Peyer's patch (tissue), 4 donors: ENCODE measurements around the gene TTLL4.

Source experiments
- CTCF ChIP-seq, 6 experiments: fragments of 450-650 bp in 4 of 6; fragments of 200-600 bp in 2 of 6; sonication (generic) in 1 of 6; IDR thresholded peaks; one replicate each; pipeline ENCODE4 v1.5.1; 2017 to 2019; ENCODE audit warnings: antibody characterized with exemption in 6 of 6, mild to moderate bottlenecking in 3 of 6, moderate library complexity in 1 of 6
- POLR2A ChIP-seq, 2 donors: fragments of 450-650 bp; IDR thresholded peaks; one replicate each; pipeline ENCODE4 v1.5.1; 2017; ENCODE audit warnings: antibody characterized with exemption in 2 of 2, mild to moderate bottlenecking in 2 of 2, moderate library complexity in 2 of 2

GRCh38 chr2:218783688-218784087, 73.1 kb downstream of the TTLL4 start:
- TF ChIP-seq POLR2A (IDR thresholded peaks at IDR 0.05) (no peak), CTCF (IDR thresholded peaks at IDR 0.05) (no peak)
